ENCODE results near the gene TBC1D7. TPM values are rescaled to one million over a fixed set of nuclear protein-coding genes. Genes with fewer than 3 reads are reported as not detected.

Gene TBC1D7
- total RNA-seq, 1 experiment from 2014 or later, result 18.5 TPM

GRCh38 chr6:13319891-13320564 lies 8.3 kb downstream of the TBC1D7 start:
- no peaks in the 10 kb centered on the region for H3F3A ChIP-seq (ENCODE audit: low read length, unreplicated experiment)
- peaks cover 38% of the 10 kb centered on the region; the same call in 1 of the 2 replicates for H3K36me3 ChIP-seq (ENCODE audit: low read depth, low read length)
- no peak overlapping the region for H3K27ac ChIP-seq (ENCODE audit: low read length)
- H3K4me3 ChIP-seq (ENCODE audit: low read length), result no peak overlapping the region
- H3K9me3 ChIP-seq (ENCODE audit: low read length), result no peaks in the 10 kb centered on the region
- POLR2A ChIA-PET (ENCODE audit: unreplicated experiment), result no interaction called here
- intact Hi-C loops (cut with micrococcal nuclease), result no loop called here
- CTCF ChIA-PET, result interaction anchor here (0.6 kb wide), 1 partner anchor 164 kb away, joined by 3 read pairs; no protein-coding TSS in a partner anchor
- no peaks in the 10 kb centered on the region for H3K4me1 ChIP-seq (ENCODE audit: insufficient read depth, low read length)
- TF ChIP-seq EZH2phosphoT487 (IDR thresholded peaks at IDR 0.05; ENCODE audit: borderline replicate concordance, low read length), result no peak
- no peak for TF ChIP-seq CTCF (conservative IDR thresholded peaks at IDR 0.05; ENCODE audit: low read depth, low read length)
- DNase-seq (no peak), ATAC-seq (no peak)
- no peak overlapping the region for H3K9ac ChIP-seq (ENCODE audit: low read length)
- no peaks in the 10 kb centered on the region for H4K20me1 ChIP-seq (ENCODE audit: low read length)
- H3K79me2 ChIP-seq (ENCODE audit: low read length), result no peaks in the 10 kb centered on the region
- no TSS peak for BruUV-seq (replicated peaks)
- H3K27me3 ChIP-seq (ENCODE audit: low read length), result no peaks in the 10 kb centered on the region
- H3K9me2 ChIP-seq (replicated peaks; ENCODE audit: low read length), result no peaks in the 10 kb centered on the region
- H2AFZ ChIP-seq (ENCODE audit: low read length), result no peak overlapping the region
- H3K4me2 ChIP-seq (ENCODE audit: low read length), result no peak overlapping the region

GRCh38 chr6:13318821-13319220 lies 9.5 kb downstream of the TBC1D7 start:
- BruUV-seq (replicated peaks), result no TSS peak
- H3K27ac ChIP-seq (ENCODE audit: low read length), result no peak overlapping the region
- H3K9ac ChIP-seq (ENCODE audit: low read length), result no peak overlapping the region
- no peak overlapping the region for H3K4me3 ChIP-seq (ENCODE audit: low read length)
- DNase-seq (no peak), ATAC-seq (no peak)
- H3K9me2 ChIP-seq (replicated peaks; ENCODE audit: low read length), result no peaks in the 10 kb centered on the region
- CTCF ChIA-PET, result no interaction called here
- H3K9me3 ChIP-seq (ENCODE audit: low read length), result no peaks in the 10 kb centered on the region
- no peak overlapping the region for H3K4me2 ChIP-seq (ENCODE audit: low read length)
- intact Hi-C loops (cut with micrococcal nuclease), result no loop called here
- no peaks in the 10 kb centered on the region for H3K4me1 ChIP-seq (ENCODE audit: insufficient read depth, low read length)
- POLR2A ChIA-PET (ENCODE audit: unreplicated experiment), result no interaction called here
- H3K27me3 ChIP-seq (ENCODE audit: low read length), result no peaks in the 10 kb centered on the region
- no peak overlapping the region for H2AFZ ChIP-seq (ENCODE audit: low read length)
- no peaks in the 10 kb centered on the region for H4K20me1 ChIP-seq (ENCODE audit: low read length)
- TF ChIP-seq EZH2 (IDR thresholded peaks at IDR 0.05; ENCODE audit: low read length, unreplicated experiment), result no peak
- TF ChIP-seq EZH2phosphoT487 (IDR thresholded peaks at IDR 0.05; ENCODE audit: borderline replicate concordance, low read length), result no peak
- TF ChIP-seq CTCF (conservative IDR thresholded peaks at IDR 0.05; ENCODE audit: low read depth, low read length), result no peak
- no peaks in the 10 kb centered on the region for H3F3A ChIP-seq (ENCODE audit: low read length, unreplicated experiment)
- no peaks in the 10 kb centered on the region for H3K79me2 ChIP-seq (ENCODE audit: low read length)
- H3K36me3 ChIP-seq (ENCODE audit: low read depth, low read length), result peaks cover 38% of the 10 kb centered on the region; the same call in 1 of the 2 replicates

GRCh38 chr6:13315896-13316295 lies 12.4 kb downstream of the TBC1D7 start:
- H3F3A ChIP-seq (ENCODE audit: low read length, unreplicated experiment), result no peaks in the 10 kb centered on the region
- ATAC-seq (no peak), DNase-seq (no peak)
- no TSS peak for BruUV-seq (replicated peaks)
- no peak overlapping the region for H3K4me3 ChIP-seq (ENCODE audit: low read length)
- no peak overlapping the region for H2AFZ ChIP-seq (ENCODE audit: low read length)
- no peak overlapping the region for H3K4me2 ChIP-seq (ENCODE audit: low read length)
- no peak overlapping the region for H3K27ac ChIP-seq (ENCODE audit: low read length)
- peaks cover 37% of the 10 kb centered on the region; the same call in 1 of the 2 replicates for H3K36me3 ChIP-seq (ENCODE audit: low read depth, low read length)
- H3K4me1 ChIP-seq (ENCODE audit: insufficient read depth, low read length), result no peaks in the 10 kb centered on the region
- TF ChIP-seq CTCF (conservative IDR thresholded peaks at IDR 0.05; ENCODE audit: low read depth, low read length) (no peak), EZH2 (IDR thresholded peaks at IDR 0.05; ENCODE audit: low read length, unreplicated experiment) (no peak), EZH2phosphoT487 (IDR thresholded peaks at IDR 0.05; ENCODE audit: borderline replicate concordance, low read length) (no peak)
- no peak overlapping the region for H3K9ac ChIP-seq (ENCODE audit: low read length)
- no peaks in the 10 kb centered on the region for H3K79me2 ChIP-seq (ENCODE audit: low read length)
- no peaks in the 10 kb centered on the region for H4K20me1 ChIP-seq (ENCODE audit: low read length)
- CTCF ChIA-PET, result no interaction called here
- H3K9me3 ChIP-seq (ENCODE audit: low read length), result no peaks in the 10 kb centered on the region
- intact Hi-C loops (cut with micrococcal nuclease), result no loop called here
- H3K27me3 ChIP-seq (ENCODE audit: low read length), result no peaks in the 10 kb centered on the region
- H3K9me2 ChIP-seq (replicated peaks; ENCODE audit: low read length), result no peaks in the 10 kb centered on the region
- POLR2A ChIA-PET (ENCODE audit: unreplicated experiment), result no interaction called here

Data from PC-3 (cell line).